Type B pancreatic cell (in vitro differentiated cells): ENCODE data around the gene ADIPOR2. TPM values are rescaled to one million over a fixed set of nuclear protein-coding genes. Genes with fewer than 3 reads are reported as not detected.
"Not testable (repeated sequence)": the region's sequence is repeated elsewhere in the genome, so short reads cannot be mapped to it uniquely, and the experiment has no call there.

Source experiments
- DNase-seq: peaks from one replicate; pipeline ENCODE4 v3.0.0; 2021; ENCODE audit warnings: mixed read lengths; ENCODE audit not compliant: unreplicated experiment; ENCODE audit errors: extremely low spot score
- H3K27ac Mint-ChIP-seq: 2 replicates; pipeline ENCODE4 v1.8.0; 2021; ENCODE audit warnings: mild to moderate bottlenecking, mixed read lengths
- H3K27me3 Mint-ChIP-seq: 2 replicates; pipeline ENCODE4 v1.8.0; 2021; ENCODE audit warnings: mixed read lengths
- H3K36me3 Mint-ChIP-seq: 2 replicates; pipeline ENCODE4 v1.8.0; 2021; ENCODE audit warnings: mixed read lengths
- H3K4me1 Mint-ChIP-seq: one replicate; pipeline ENCODE4 v1.8.0; 2021; ENCODE audit warnings: mixed read lengths; ENCODE audit not compliant: unreplicated experiment
- H3K4me3 Mint-ChIP-seq: 2 replicates; pipeline ENCODE4 v1.8.0; 2021; ENCODE audit warnings: mild to moderate bottlenecking, mixed read lengths
- H3K9me3 Mint-ChIP-seq: 2 replicates; pipeline ENCODE4 v1.8.0; 2021; ENCODE audit warnings: mixed read lengths
- CTCF ChIP-seq: fragments of 200-600 bp; sonication (generic); conservative IDR thresholded peaks from 2 replicates; pipeline ENCODE4 v1.5.0; 2021; ENCODE audit warnings: antibody characterized with exemption, mild to moderate bottlenecking
- total RNA-seq: library from RNA; stranded (reverse); gene quantifications from 2 replicates; pipeline ENCODE4 v1.2.1, GENCODE V29; 2021; ENCODE audit warnings: low replicate concordance

ADIPOR2 gene
- total RNA-seq, 1 donor from 2014 or later = 49.2 TPM

- Mint-ChIP-seq H3K27me3 (no peaks in the 10 kb centered on the region), H3K4me1 (no peaks in the 10 kb centered on the region), H3K9me3 (peaks cover 4% of the 10 kb centered on the region), H3K4me3 (no peak overlapping the region), H3K27ac (no peak overlapping the region), H3K36me3 (peaks cover 29% of the 10 kb centered on the region)
- TF ChIP-seq CTCF = no peak
- no peak for DNase-seq
Observed at GRCh38 chr12:1703771-1704722, 13.2 kb downstream of the ADIPOR2 start.

GRCh38 chr12:1705774-1706631, 15.1 kb downstream of the ADIPOR2 start:
- H3K4me3 Mint-ChIP-seq = no peak overlapping the region
- peaks cover 2% of the 10 kb centered on the region for H3K4me1 Mint-ChIP-seq
- TF ChIP-seq CTCF = no peak
- peak overlapping the region; percentile 28 for H3K27ac Mint-ChIP-seq
- H3K36me3 Mint-ChIP-seq = peaks cover 32% of the 10 kb centered on the region
- no peak for DNase-seq
- no peaks in the 10 kb centered on the region for H3K27me3 Mint-ChIP-seq
- peaks cover 4% of the 10 kb centered on the region for H3K9me3 Mint-ChIP-seq

DNA sequence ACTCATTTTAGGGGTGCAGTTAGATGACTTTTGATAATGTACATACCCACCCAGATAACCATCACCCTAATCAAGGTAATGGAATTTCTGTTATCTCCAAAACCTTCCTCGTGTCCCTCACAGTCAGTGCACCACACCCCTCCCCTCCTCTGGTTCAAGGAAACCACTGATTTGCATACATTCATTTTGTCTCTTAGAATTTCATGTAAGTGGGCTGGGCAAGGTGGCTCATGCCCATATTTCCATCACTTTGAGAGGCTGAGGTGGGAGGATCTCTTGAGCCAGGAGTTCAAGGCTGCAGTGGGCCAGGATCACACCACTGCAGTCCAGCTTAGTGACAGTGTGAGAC, 15.7 kb downstream of the ADIPOR2 start:
- Mint-ChIP-seq H3K27ac (no peak overlapping the region), H3K36me3 (peaks cover 38% of the 10 kb centered on the region), H3K9me3 (peaks cover 4% of the 10 kb centered on the region), H3K4me1 (peaks cover 4% of the 10 kb centered on the region), H3K4me3 (no peak overlapping the region), H3K27me3 (no peaks in the 10 kb centered on the region)
- TF ChIP-seq CTCF = no peak
- DNase-seq = no peak

DNA sequence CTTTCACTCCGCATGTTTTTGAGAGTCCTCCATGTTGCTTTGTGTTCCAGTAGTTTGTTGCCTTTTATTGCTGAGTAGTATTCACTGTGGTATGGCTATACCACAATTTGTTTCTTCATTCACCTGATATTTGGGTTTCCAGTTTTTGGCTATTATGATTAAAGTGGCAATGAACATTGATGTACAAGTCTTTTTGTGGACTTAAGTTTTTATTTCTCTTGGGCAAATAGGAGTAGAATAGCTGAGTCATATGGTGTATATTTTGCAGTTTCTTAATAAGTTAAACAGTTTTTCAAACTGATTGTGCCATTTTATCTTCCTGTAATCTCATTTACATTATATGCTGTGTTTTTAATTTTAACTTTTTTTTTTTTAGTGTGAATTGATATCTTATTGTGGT, 16.2 kb downstream of the ADIPOR2 start:
- TF ChIP-seq CTCF = no peak
- Mint-ChIP-seq H3K4me1 (peaks cover 4% of the 10 kb centered on the region), H3K27ac (no peak overlapping the region), H3K36me3 (peaks cover 42% of the 10 kb centered on the region), H3K4me3 (no peak overlapping the region), H3K27me3 (no peaks in the 10 kb centered on the region), H3K9me3 (peaks cover 4% of the 10 kb centered on the region)
- no peak for DNase-seq

GRCh38 chr12:1709968-1710367, 19.1 kb downstream of the ADIPOR2 start:
- not testable (repeated sequence) for DNase-seq, H3K27ac Mint-ChIP-seq, H3K4me3 Mint-ChIP-seq, H3K9me3 Mint-ChIP-seq, H3K27me3 Mint-ChIP-seq, H3K4me1 Mint-ChIP-seq
- H3K36me3 Mint-ChIP-seq = peaks cover 61% of the 10 kb centered on the region

GRCh38 chr12:1710870-1711269, 20.0 kb downstream of the ADIPOR2 start:
- not testable (repeated sequence) for DNase-seq, H3K4me3 Mint-ChIP-seq, H3K4me1 Mint-ChIP-seq, H3K27me3 Mint-ChIP-seq, H3K9me3 Mint-ChIP-seq, H3K27ac Mint-ChIP-seq
- H3K36me3 Mint-ChIP-seq = peaks cover 62% of the 10 kb centered on the region

GRCh38 chr12:1711536-1712211, 20.8 kb downstream of the ADIPOR2 start:
- not testable (repeated sequence) for H3K9me3 Mint-ChIP-seq, H3K27me3 Mint-ChIP-seq, H3K4me1 Mint-ChIP-seq, DNase-seq, H3K4me3 Mint-ChIP-seq
- peaks cover 64% of the 10 kb centered on the region for H3K36me3 Mint-ChIP-seq
- peak overlapping the region; percentile 37 for H3K27ac Mint-ChIP-seq

DNA sequence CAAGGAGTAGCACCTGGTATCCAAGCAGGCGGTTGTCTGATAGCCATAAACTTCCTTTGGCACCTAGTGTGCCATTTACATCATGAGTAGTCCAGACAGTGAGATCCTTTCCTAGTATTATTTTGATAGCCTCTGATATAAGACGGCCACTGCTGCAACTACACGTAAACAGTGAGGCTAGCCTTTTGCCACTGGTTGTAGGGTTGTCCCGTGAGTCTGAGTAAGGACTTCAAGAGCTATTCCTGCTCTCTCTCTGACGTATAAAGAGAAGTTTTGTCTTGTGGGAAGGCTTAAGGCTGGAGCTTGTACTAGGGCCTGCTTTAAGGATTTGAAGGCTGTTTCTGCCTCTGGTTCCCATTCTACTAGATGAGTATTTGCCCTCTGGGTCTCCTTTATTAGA, 21.4 kb downstream of the ADIPOR2 start:
- not testable (repeated sequence) for H3K27me3 Mint-ChIP-seq, H3K4me1 Mint-ChIP-seq, DNase-seq, H3K27ac Mint-ChIP-seq, H3K9me3 Mint-ChIP-seq, H3K4me3 Mint-ChIP-seq
- H3K36me3 Mint-ChIP-seq = peaks cover 60% of the 10 kb centered on the region

DNA sequence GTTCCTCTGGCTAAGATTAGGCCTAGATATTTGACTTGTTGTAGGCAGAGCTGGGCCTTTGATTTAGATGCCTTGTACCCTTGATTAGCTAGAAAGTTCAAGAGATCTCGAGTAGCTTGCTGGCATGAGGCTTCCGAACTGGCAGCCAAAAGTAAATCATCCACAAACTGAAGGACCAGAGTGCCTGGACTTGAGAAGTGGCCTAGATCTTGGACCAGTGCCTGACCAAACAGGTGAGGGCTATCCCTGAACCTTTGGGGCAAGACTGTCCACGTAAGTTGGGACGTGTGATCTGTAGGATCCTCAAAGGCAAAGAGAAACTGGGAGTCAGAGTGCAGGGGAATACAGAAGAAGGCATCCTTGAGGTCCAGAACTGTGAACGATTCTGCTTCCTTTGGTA, 22.0 kb downstream of the ADIPOR2 start:
- not testable (repeated sequence) for H3K4me3 Mint-ChIP-seq, H3K9me3 Mint-ChIP-seq, DNase-seq, H3K27me3 Mint-ChIP-seq, H3K4me1 Mint-ChIP-seq
- peaks cover 60% of the 10 kb centered on the region for H3K36me3 Mint-ChIP-seq
- H3K27ac Mint-ChIP-seq = peak overlapping the region; percentile 43
